HTERT RPE-1 (cell line): ENCODE measurements around the gene LIFR.
"Not testable (repeated sequence)": the region's sequence is repeated elsewhere in the genome, so short reads cannot be mapped to it uniquely, and the experiment has no call there.

ENCODE experiments used
- in situ Hi-C: fragments of 300-500 bp; cut with MboI; formaldehyde crosslinking; loops from 4 replicates; pipeline ENCODE4 v1.14.3; 2020; ENCODE audit warnings: low sequenced_read_pairs

LIFR gene, protein sequence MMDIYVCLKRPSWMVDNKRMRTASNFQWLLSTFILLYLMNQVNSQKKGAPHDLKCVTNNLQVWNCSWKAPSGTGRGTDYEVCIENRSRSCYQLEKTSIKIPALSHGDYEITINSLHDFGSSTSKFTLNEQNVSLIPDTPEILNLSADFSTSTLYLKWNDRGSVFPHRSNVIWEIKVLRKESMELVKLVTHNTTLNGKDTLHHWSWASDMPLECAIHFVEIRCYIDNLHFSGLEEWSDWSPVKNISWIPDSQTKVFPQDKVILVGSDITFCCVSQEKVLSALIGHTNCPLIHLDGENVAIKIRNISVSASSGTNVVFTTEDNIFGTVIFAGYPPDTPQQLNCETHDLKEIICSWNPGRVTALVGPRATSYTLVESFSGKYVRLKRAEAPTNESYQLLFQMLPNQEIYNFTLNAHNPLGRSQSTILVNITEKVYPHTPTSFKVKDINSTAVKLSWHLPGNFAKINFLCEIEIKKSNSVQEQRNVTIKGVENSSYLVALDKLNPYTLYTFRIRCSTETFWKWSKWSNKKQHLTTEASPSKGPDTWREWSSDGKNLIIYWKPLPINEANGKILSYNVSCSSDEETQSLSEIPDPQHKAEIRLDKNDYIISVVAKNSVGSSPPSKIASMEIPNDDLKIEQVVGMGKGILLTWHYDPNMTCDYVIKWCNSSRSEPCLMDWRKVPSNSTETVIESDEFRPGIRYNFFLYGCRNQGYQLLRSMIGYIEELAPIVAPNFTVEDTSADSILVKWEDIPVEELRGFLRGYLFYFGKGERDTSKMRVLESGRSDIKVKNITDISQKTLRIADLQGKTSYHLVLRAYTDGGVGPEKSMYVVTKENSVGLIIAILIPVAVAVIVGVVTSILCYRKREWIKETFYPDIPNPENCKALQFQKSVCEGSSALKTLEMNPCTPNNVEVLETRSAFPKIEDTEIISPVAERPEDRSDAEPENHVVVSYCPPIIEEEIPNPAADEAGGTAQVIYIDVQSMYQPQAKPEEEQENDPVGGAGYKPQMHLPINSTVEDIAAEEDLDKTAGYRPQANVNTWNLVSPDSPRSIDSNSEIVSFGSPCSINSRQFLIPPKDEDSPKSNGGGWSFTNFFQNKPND

DNA sequence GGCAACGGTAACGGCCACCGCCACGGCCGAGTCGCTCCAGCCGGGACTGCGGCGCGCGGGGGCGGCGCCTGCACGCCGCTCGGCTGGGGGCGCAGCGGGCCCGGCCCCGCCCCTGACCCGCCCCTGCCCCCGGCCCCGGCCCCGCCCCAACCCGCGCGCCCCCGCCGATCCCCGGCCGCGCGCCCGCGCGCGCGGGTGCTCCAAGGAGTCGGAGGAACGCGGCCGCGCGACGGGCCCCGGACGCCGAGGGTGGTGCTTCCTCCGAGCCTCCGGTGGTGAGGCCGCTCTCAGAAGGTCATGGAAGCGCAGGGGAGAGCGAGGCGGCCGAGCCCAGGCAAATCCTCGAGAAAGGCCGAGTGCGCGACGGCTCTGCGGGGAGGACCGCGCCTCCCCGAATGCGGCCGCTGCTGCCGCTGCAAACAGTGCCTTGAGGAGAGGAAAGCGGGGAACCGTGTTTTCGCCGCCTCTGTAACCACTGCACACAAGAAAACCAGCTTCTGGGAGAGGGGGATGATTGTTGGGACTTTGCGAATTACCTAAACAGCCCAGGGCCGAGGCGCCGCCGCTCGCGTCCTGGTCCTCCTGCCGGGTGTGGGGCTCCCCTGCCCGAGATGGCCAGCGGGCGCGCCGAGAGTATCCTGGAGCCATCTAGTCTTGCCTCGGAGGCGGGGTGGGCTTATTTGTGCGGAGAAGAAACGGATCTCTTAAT is at the start of gene LIFR:
Gene LIFR (minus strand): TSS at position 48 of the 709 bp plus-strand sequence. CDS start 25,999 bp downstream, outside the sequence.
- in situ Hi-C loops: no loop called here

DNA sequence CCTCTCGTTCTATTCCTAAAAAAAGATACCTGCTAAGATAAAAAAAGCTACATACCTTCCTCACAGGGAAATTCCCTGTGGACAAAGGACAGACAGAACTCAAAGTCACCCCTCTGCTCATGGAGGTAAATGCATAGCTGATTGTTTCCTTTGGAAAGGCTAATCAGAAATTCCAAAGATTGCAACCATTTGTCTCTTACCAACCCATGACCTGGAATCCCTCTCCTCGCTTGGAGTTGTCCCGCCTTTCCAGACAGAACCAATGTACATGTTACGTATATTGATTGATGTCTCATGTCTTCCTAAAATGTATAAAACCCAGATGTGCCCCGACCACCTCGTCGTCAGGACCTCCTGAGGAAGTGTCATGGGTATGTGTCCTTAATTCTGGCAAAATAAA is 49.2 kb upstream of the LIFR start:
- in situ Hi-C loops: no loop called here

DNA sequence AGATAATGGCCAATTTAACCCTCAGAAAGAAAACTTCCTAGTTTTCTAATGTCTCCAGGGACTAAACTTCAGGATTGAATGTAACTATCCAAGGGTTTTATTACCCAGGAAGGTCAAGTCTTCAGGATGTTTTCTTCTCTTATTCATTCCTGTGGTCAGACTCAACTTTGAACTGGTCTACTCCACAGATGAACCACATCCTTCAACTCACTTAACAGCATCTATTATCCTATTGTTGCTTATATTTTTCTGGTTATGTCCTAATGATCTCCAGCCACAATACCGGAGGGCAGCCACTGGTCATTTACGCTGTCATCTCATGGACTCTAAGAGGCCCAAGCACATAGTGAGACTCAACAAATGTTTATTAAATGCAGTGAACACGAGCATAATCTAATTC is 47.2 kb upstream of the LIFR start:
- in situ Hi-C loops: no loop called here

DNA sequence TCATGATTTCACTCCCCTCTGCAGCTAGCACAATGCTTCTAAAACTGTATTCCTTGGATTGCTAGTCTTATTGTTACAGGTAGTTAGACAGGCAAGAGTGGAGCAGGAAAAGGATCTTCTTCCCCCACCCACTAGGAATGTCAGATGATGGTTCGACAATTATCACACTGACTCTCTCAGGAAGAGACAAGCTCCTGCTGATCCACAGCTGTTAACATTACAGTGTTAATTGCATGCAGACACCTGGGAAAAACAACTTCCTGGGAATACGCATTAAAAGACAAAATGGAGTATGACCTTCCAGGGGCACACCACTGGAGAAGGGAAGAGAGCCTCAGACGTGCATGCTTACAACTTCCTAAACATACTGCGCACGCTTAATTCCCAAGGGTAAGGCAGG is 46.2 kb upstream of the LIFR start:
- in situ Hi-C loops: no loop called here

DNA sequence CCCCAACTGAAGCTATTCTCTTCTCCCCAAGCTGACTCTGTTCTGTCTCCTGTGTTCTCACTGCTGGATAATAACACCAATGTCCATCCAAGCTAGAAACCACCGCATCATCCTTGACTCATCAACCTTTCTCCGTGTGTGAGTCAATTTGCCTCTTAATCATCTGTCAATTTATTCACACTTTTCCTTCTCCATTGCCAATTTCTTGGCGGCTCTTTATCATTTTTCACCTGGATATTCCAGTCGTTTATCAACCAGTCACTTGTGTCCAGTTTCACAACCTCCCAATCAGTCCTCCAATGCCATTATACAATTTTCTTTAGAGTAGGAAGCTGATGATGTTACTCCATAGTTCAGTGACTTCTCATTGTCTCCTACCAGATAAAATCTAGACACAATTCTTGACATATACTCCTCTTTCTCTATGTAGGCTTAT is 45.4 kb upstream of the LIFR start:
- in situ Hi-C loops: no loop called here

DNA sequence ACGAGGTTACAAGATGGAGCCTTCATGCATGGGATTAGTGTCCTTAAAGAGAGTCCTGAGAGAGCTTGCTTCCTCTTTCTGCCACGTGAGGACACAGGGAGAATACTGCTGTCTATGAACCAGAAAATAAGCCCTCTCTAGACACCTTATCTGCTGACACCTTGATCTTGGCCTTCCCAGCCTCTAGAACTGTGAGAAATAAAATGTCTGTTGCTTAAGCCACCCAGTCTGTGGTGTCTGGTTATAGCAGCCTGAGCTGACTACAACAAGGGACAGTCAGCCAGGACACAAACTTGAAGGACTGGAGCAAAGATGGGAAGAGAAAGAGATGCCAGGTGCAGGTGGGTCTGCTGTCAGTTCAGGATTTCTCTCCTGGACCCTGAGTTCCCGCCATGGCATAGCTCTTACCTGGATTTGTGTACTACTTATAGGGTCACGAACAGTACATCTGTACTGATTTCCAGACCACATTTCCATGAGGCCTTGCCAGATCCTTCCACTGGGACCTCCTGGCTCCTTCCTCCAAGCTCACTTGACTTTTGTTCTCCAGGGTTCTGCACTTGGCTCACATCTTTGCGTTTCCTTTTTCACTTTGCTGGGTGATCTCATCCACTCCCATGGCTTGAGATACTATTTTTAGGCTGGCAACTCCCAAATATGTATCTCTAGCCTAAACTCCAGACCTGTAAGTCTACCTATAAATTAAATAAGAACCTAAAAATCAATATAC is 44.9 kb upstream of the LIFR start:
- in situ Hi-C loops: no loop called here

DNA sequence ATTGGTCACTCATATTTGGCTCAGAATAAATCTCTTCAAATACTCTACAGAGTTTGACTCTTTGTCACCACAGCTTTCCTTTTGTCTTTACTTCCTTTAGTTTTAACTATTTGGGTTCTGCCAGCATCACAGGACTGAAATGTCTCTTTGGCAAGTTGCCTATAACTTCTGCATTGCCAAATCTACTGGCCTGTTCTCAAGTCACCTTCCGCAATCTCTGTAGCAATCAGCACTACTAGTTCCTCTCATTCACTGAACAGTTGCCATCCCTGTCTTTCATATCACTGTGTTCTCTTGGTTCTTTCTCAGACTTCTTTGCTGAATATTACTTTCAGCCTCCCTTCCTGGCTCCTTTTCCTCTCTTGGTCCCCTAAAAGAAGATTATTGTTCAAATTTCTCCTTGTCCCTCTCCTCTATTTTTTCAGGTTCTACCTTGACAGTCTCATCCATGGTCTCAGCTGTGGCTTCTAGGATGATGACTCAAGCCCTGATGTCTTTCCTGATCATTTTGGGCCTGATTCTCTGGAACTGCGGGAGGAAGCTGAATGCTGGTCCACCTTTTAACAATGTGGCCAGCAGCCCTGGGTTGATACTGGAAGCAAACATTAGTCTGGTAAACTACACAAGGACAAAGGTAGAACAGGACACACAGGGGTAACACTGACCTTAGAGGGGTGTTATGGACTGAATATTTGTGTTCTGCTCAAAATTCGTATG is 44.0 kb upstream of the LIFR start:
- in situ Hi-C loops: no loop called here

DNA sequence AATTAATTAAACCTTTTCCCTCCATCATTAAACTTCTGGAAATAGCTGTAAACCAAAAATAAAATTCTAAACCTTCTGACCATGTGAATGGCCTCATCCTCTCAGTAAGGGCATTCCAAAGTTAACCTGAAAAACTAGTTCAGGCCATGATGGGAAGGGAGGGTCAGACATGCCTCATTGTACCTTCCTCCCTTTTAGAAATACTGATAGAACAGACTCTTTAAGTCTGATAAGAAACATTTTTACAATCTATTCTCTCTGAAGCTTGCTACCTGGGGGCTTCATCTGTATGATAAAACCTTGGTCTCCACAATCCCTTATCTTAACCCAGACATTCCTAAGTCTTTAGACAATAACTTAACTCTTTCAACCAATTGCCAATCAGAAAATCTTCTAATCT is 43.3 kb upstream of the LIFR start:
- in situ Hi-C loops: not testable (repeated sequence)

DNA sequence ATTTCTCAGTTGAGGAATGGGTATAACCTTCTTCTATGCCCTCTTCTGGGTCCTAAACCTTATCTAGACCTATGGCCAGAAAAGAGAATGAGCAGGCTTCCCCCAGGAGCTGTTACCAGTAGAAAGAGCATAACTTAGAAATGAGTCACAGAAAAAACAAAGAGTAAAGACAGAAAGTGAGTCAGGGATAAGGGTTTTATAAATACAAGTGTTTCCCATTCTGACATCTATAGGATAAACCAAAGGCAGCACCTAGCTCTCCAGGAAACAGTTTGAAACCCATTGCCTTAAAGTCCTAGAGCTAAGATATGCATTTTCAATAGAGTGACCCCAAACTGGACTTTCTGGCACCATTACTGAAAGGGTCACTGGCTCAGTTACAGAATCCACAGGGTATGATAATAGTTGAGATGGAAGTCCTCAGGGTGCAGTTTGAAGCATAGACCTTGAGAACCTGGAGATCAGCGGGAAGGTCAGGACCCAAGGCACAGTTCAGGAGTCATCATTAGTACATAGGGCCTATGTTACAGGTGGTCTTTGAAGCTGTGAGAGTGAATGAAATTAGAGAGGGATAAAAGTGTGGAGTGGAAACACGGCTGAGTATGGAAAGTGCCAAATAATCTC is 42.7 kb upstream of the LIFR start:
- in situ Hi-C loops: no loop called here

DNA sequence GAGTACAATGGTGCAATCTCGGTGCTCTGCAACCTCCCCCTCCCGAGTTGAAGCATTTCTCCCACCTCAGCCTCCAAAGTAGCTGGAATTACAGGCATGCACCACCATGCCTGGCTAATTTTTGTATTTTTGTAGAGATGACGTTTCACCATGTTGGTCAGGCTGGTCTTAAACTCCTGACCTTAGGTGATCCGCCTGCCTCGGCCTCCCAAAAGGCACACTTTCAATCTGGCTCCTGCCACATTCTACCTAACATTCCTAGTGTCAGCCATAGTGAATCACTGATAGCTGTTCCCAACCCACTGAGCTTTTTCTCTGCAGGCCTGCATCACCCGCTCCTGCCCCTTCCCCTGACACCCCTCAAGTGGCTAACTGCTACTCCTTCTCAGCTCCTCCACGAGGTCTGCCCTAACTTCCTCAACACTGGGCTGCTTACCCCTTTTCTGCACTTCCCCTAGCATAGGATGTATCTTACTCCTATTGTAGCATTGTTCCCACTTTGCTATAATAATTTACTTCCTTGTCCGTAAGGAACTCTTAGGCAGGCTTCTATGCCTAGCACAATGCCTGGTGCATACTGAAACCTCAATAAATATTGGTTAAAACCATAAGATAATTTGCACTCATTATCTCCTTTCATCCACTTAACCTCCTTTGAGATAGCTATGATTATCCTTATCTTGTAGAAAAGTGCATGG is 42.0 kb upstream of the LIFR start:
- in situ Hi-C loops: no loop called here

DNA sequence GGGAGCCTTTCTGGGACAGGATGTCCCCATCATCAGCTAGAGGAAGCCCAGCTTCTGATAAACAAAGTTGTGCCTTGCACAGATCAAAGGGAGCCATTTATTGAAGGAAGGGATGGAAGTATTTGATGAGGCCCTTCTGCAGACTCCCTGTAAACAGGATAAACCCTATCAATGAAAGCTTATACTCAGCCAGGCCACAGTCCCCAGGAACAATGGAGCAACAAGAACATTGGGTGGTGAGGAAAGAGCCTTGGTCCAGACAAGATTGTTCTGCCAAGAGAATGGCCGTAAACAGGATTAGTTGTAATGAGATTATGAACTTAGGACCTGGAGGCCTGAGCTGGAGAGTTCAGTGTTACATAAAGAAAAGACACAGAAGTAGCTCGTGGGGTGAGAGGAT is 40.5 kb upstream of the LIFR start:
- in situ Hi-C loops: no loop called here

DNA sequence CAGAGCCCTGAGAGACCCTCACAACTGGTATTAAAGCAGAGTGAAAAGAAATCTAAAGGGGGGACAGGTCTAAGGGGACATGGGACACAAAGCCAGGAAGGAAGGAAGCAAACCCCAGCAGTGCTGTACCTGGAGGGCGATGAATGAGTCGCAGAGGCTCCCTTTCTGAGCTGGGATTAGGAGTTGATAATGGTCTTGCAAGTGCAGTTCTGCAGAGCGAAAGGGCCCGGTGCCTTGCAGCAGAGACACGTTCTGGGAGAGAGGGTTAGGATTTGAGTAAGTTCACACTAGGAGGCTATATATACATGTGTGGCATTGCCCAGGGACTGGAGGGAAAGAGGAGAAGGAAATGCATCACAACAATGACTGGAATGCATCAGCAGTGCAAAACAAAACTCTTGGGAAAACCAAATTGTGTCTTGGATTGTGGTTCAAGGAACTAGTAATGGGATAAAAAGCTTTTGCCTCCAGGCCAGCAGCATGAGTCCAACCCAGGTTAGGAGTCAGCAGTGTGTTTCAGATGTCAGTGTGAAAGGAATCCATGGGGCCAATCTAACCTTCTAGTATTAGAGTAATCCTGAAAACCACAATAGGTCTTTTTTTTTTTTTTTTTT is 38.8 kb upstream of the LIFR start:
- in situ Hi-C loops: no loop called here

DNA sequence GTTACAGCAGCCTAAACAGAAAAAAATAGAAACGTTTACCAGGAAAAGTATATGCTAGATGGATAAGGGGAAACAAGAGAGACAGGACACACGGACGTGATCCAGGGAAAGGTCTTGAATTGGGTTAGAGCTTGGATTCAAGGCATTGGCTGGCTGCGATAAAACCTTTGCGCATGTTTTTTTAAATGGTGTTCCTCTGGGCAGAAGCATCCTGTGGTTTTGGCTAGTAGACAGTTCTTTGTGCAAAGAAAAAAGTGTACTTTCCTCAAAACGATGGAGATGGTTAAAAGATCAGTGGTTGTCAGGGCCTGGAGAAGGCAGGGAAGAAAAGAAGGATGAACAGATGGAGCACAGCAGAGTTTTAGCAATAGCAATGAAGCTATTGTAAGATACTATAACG is 37.5 kb upstream of the LIFR start:
- in situ Hi-C loops: no loop called here

DNA sequence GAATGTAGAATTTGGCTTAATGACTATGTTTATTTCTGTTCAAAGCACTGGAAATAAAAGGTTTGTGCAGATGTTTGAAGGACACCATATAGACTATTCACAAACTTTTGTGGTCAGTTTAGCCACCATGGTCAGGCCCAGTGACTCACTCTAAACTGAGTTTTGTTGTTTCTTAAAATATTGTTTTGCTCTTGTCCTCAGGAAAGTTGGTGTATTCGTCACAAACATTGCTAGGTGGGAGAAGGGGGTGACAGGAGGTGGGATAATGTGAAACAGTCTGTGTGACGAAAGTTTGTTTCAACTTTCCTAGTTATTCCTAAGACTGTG is 35.0 kb upstream of the LIFR start:
- in situ Hi-C loops: no loop called here

DNA sequence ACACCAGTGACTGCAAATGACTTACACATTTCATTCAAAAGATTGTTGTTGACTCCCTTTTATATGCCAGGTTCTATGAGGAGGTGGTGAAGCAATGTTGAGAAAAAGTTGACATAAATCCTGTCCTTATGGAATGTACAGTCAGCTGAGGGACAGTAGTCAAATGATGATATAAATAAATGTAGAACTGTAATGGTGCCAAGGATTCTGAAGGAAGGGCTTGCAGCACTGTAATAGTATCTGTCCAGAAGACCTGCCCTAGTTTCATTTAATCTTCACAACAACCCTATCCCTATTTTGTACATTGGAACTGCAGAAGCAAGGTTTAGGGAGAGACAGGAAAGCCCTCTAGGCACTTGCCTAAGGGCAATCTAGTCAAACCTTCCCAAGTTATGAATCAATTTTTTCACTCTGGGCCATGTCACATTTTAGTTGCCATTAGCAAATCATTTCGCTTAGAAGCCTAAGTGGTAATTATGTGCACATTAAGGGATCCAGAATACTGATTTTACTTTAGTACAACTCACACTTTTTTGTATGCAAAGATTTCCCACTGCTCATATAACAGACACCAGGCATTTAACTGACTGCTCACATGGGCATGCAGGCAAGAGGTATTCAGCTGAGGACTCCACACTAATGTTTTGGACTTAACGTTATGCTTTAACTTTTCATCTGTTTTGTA is 34.5 kb upstream of the LIFR start:
- in situ Hi-C loops: no loop called here

DNA sequence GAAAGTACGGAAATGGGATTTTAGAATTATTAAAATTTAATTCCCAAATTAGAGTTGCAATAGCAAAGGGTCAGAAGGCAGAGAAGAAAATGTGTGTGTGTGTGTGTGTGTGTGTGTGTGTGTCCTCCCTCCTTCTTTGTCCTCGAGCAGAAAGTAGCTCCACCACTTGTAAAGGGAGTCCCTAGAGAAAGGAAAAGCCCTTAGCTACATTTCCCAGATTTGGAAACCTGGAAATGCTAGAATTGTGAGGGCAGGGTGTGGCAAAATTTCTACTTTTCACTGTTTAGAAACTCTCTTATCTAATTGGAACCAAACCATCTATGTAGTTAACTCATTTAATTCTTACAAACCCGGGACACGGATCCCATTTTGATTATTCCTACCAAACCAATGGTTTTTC is 33.2 kb upstream of the LIFR start:
- in situ Hi-C loops: no loop called here

DNA sequence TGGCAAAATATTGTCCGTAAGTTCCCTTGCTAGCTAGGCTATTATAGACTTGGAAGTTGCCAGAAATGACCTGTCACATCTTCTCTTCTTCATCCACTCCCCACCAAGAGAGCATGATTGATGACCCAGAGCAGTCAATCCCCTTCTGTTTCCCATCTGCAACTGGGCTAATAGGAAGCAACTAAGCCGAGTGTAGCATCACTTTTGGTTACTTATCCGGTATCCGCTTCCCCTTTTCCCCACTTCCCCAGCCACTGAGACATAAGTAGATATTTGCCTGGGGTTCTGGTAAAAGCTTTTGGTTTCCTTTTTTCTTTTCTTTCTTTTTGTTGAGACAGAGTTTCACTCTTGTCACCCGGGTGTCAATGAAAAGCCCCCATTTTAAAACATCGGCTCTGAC is 29.4 kb upstream of the LIFR start:
- in situ Hi-C loops: no loop called here

DNA sequence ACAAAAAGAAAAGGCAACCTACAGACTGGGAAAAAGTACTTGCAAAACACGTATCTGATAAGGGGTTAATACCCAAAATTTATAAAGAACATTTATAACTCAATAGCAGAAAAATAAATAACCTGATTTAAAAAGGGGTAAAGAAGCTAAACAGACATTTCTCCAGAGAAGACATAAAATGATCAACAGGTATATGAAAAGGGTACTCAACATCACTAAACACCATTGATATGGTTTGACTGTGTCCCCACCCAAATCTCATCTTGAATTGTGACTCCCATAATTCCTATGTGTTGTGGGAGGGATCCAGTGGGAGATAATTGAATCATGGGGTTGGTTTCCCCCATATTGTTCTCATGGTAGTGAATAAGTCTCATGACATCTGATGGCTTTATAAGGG is 27.1 kb upstream of the LIFR start:
- in situ Hi-C loops: no loop called here
